PFSK-1 (cell line): ENCODE results near the gene GALNT1.

Experiments
- FOXP2 ChIP-seq: optimal IDR thresholded peaks from 2 replicates; pipeline ENCODE3; 2011; ENCODE audit warnings: borderline replicate concordance, control low read depth, inconsistent platforms; ENCODE audit not compliant: insufficient read depth; ENCODE audit errors: extremely low read length, extremely low read depth
- POLR2AphosphoS5 ChIP-seq: IDR thresholded peaks from 2 replicates; pipeline ENCODE4 v1.6.1; 2012; ENCODE audit warnings: low read depth, mild to moderate bottlenecking, control low read depth, low read length, moderate library complexity
- SIN3A ChIP-seq: IDR thresholded peaks from 2 replicates; pipeline ENCODE4 v1.6.1; 2012; ENCODE audit warnings: mild to moderate bottlenecking, low read length, moderate library complexity, borderline replicate concordance; ENCODE audit not compliant: insufficient read depth
- TAF1 ChIP-seq: IDR thresholded peaks from 2 replicates; pipeline ENCODE4 v1.6.1; 2012; ENCODE audit warnings: low read length, control low read depth, borderline replicate concordance; ENCODE audit not compliant: insufficient read depth
- TF ChIP-seq, protein P1 (sequence below), 2 experiments: IDR thresholded peaks; 2 replicates each; pipeline versions ENCODE4 v1.6.1 to v1.8.0; 2011 to 2012; ENCODE audit warnings: low read depth in 2 of 2, low read length in 2 of 2, control low read depth in 1 of 2, inconsistent platforms in 1 of 2, mild to moderate bottlenecking in 1 of 2, moderate library complexity in 1 of 2; ENCODE audit not compliant: insufficient read depth in 1 of 2

GALNT1 gene

GRCh38 chr18:35578936-35579335, 2.6 kb upstream of the GALNT1 start:
- no peak for TF ChIP-seq FOXP2
- no peak for TF ChIP-seq SIN3A

GRCh38 chr18:35580701-35581539, 620 bp upstream of the GALNT1 start:
- no peak for TF ChIP-seq SIN3A
- TF ChIP-seq, protein P1, sequence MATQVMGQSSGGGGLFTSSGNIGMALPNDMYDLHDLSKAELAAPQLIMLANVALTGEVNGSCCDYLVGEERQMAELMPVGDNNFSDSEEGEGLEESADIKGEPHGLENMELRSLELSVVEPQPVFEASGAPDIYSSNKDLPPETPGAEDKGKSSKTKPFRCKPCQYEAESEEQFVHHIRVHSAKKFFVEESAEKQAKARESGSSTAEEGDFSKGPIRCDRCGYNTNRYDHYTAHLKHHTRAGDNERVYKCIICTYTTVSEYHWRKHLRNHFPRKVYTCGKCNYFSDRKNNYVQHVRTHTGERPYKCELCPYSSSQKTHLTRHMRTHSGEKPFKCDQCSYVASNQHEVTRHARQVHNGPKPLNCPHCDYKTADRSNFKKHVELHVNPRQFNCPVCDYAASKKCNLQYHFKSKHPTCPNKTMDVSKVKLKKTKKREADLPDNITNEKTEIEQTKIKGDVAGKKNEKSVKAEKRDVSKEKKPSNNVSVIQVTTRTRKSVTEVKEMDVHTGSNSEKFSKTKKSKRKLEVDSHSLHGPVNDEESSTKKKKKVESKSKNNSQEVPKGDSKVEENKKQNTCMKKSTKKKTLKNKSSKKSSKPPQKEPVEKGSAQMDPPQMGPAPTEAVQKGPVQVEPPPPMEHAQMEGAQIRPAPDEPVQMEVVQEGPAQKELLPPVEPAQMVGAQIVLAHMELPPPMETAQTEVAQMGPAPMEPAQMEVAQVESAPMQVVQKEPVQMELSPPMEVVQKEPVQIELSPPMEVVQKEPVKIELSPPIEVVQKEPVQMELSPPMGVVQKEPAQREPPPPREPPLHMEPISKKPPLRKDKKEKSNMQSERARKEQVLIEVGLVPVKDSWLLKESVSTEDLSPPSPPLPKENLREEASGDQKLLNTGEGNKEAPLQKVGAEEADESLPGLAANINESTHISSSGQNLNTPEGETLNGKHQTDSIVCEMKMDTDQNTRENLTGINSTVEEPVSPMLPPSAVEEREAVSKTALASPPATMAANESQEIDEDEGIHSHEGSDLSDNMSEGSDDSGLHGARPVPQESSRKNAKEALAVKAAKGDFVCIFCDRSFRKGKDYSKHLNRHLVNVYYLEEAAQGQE (IDR thresholded peaks at IDR 0.05; ENCODE audit: insufficient read depth in 1 of 2, low read depth in 2 of 2, low read length in 2 of 2): no peak
- no peak for TF ChIP-seq POLR2AphosphoS5
- TF ChIP-seq TAF1: no peak
- no peak for TF ChIP-seq FOXP2

DNA sequence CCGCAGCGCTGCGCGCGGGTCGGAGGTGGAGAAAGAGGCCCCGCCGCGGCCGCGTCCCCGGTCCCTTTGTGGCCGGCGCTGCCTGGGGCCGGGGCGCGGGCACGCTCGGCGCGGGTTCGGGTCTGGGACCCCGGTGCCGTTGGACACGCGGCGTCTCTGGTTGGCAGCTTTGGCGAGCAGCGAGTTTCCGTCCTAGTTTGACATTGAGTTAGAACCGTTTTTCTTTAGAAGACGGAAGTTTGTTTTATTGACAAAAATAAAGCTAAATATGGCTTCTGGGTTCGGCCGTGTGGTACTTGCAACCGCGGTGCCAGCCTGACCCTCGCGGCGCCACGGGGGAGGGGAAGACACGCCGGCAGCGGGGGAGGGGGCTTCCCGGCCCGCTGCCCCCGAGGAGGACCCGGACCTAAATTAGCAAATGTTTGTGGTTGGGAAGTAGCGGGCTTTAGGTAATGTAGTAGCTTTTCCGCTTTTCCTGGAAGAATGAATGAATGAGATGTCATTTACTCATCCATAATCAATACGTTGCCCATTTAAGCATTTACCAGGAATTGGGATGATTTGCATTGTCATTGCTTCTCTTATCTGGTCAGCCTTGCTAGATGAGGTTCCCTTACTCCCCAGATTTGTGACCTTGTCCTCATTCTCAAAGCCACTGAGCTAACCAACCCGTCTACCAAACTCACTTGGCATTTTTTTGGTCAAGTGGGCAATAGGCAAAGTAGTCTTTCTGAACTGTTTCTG, 530 bp downstream of the GALNT1 start:
- no peak for TF ChIP-seq POLR2AphosphoS5
- TF ChIP-seq, protein P1 (IDR thresholded peaks at IDR 0.05; ENCODE audit: insufficient read depth in 1 of 2, low read depth in 2 of 2, low read length in 2 of 2): no peak

DNA sequence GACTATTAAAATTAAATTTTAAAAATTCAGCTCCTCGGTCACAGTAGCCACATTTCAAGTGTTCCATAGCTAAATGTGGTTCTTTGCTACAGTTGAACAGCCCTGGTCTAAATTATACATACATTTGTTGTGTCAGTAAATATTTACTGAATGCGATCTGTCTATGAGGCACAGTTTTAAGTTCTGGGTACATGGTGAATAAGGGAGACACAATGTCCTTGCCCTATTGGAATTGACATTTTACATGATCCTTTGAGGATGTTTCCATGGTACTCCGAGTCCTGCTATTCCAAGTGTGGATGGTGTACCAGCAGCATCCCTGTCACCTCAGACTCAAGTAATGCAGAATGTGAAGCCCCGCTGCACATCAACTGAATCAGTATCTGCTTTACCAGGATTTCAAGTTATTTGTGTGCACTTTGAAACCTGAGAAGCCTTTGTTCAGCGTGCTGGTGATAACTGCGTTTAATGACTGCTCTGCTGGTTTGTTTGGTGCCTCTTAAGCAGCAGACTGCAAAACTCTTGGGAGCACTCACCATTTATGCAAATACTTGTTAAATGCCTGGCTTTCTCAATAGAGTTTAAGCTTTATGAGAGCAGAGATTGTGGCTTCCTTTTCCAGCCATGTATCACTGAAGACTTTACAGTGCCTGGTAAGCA, 1.5 kb downstream of the GALNT1 start:
- TF ChIP-seq SIN3A (no peak), POLR2AphosphoS5 (no peak), FOXP2 (no peak), TAF1 (no peak)
- TF ChIP-seq, protein P1 (IDR thresholded peaks at IDR 0.05; ENCODE audit: insufficient read depth in 1 of 2, low read depth in 2 of 2, low read length in 2 of 2): no peak

- no peak for TF ChIP-seq POLR2AphosphoS5
- no peak for TF ChIP-seq TAF1
- no peak for TF ChIP-seq FOXP2
- TF ChIP-seq, protein P1 (IDR thresholded peaks at IDR 0.05; ENCODE audit: insufficient read depth in 1 of 2, low read depth in 2 of 2, low read length in 2 of 2): no peak
- no peak for TF ChIP-seq SIN3A
These were observed 3.2 kb downstream of the GALNT1 start for GRCh38 chr18:35584735-35585134.
